ENCODE data around the gene SLC6A16. TPM values are rescaled to one million over a fixed set of nuclear protein-coding genes. Genes with fewer than 3 reads are reported as not detected.
"Not testable (repeated sequence)": the region's sequence is repeated elsewhere in the genome, so short reads cannot be mapped to it uniquely, and the experiment has no call there.

Gene SLC6A16
- total RNA-seq, 1 experiment from 2014 or later: 0.12 TPM

DNA sequence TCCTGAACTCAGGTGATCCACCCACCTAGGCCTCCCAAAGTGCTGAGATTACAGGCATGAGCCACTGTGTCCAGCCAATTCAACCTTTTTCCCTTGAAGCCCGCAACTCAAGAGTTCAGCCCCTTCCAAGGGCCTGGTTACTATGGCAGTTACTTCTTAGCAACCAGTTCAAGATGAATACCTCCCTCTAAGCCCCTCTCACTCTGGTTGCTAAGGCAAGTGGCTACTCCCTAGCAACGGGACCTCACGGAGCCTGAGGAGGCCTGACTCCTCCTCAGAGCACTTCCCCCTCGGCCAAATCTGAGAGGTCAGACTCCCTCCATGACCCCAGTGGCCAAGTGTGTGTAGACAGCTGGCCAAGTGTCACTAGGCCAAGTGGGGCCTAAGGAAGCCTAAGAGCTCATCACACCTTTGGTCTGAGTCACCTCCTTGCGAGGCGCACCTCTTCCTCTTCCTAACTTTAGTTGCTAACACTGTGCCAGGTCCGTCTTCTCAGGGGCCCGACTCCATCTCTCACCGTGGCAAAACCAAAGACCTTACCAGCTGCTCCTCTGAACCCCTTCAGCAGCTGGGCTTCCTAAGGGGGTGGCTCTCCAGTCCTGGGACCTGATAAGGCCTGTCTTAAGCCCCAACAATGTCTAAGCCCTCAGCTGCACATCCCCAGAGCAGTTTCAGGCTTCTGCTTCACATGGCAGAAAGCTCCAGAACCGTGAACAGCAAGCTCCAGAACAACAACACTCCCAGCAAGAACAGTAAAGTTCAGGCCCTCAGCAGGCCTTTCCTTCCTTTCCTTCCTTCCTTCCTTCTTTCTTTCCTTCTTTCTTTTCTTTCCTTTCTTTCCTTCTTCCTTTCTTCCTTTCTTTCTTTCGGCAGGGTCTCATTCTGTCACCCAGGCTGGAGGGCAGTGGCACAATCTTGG, 19.8 kb upstream of the SLC6A16 start:
- no peak for DNase-seq (ENCODE audit: low read depth)

DNA sequence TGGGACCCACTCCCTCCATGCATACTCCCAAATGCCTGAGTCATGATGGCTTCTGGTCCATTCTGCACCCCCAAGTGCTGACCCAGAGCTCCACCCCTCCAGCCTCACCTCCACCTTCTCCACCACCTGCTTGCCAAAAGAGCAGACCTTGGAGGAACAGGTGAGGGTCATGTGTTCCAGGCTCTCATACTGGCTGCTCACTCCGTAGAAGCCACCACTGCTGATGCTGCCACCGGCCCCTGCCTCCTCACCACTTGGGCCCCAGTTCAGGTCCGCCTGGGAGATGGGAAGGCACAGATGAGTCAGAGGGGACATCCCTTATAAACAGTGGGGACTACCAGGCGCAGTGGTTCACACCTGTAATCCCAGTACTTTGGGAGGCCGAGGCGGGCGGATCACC, 18.1 kb upstream of the SLC6A16 start:
- DNase-seq (ENCODE audit: low read depth): no peak

GRCh38 chr19:49342291-49342721, 17.3 kb upstream of the SLC6A16 start:
- DNase-seq (ENCODE audit: low read depth): no peak

- no peak for DNase-seq (ENCODE audit: low read depth)
These were observed 16.1 kb upstream of the SLC6A16 start for GRCh38 chr19:49340865-49341718.

- no peak for DNase-seq (ENCODE audit: low read depth)
These were observed 15.3 kb upstream of the SLC6A16 start for GRCh38 chr19:49340069-49340864.

- DNase-seq (ENCODE audit: low read depth): peak; percentile 79
These were observed 14.5 kb upstream of the SLC6A16 start for GRCh38 chr19:49339301-49340068.

DNA sequence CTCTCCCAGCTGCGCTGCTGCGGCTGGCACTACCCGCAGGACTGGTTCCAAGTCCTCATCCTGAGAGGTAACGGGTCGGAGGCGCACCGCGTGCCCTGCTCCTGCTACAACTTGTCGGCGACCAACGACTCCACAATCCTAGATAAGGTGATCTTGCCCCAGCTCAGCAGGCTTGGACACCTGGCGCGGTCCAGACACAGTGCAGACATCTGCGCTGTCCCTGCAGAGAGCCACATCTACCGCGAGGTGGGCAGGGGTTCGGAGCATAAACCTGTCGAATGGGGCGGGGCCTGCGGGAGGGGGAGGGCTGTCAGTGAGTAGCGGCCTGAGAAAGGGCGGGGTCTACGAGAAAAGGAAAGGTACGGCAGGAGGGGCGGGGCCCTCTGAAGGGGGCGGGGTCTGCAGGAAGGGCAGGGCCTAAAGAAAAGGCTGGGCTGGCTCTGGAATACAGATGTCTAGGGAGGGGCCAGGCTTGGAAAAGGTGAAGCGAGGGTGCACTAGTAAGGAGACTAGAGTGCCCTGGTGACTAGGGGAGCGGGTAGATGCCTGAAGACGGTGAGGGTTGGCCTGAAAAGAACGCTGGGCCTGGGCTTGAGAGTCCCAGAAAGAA, 13.8 kb upstream of the SLC6A16 start:
- DNase-seq (ENCODE audit: low read depth): no peak

DNA sequence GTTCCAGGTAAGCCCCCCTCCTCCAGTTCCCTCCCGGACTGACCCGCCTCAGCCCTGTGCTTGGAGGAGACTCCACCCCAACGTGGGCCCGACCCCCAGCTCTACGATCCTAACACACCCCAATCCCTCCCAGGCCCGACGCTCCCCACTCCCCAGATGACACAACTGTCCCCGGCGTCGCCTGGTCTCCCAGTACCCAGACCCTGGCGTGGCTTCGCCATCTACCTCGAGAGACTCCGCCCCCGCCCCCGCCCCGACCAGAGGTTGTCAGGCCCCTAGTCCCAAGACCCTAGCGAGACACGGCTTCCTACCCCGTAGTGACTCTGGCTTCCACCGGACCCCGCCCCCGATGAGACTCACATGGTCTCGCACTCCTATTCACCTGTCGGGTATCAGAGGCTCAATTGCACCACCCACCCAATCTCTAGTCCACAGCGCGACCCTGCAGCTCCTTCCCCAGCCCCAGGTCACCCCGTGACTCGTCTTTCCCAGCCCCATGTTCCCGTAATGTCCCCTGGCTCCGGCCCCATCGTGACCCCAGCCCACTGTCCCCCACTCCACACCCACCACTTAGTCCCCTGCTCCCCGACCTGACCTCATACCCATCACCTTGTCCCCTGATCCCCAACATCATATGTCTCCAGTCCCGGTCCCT, 13.2 kb upstream of the SLC6A16 start:
- DNase-seq (ENCODE audit: low read depth): no peak

- no peak for DNase-seq (ENCODE audit: low read depth)
These were observed 12.5 kb upstream of the SLC6A16 start for GRCh38 chr19:49337267-49338022.

- DNase-seq (ENCODE audit: low read depth): no peak
These were observed 11.7 kb upstream of the SLC6A16 start for GRCh38 chr19:49336482-49337266.

- no peak for DNase-seq (ENCODE audit: low read depth)
These were observed 10.9 kb upstream of the SLC6A16 start for GRCh38 chr19:49335784-49336481.

- no peak for DNase-seq (ENCODE audit: low read depth)
These were observed 10.2 kb upstream of the SLC6A16 start, which contains the start of gene CD37 for GRCh38 chr19:49335071-49335783. TSS of gene CD37 (plus strand) at chr19:49335406. CDS start at chr19:49335541, 135 bp downstream.

GRCh38 chr19:49333811-49334288, 8.9 kb upstream of the SLC6A16 start:
- no peak for DNase-seq (ENCODE audit: low read depth)

DNA sequence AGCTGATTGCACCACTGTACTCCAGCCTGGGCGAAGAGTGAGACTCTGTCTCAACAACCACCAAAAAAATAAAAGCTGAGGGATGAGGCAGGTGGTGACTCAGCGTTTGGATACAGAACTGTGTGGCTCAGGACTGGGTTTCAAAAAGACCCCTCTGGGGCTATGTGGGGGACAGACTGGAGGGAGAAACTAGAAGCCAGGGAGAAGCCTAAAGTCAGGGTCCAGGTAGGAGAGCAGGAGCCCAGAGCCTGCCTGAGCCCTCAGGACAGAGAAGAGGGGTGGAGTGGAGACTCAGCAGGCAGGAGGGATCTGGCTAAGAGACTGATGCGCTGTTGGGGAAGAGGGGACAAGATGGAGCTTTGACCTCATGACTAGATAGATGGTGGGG, 8.4 kb upstream of the SLC6A16 start:
- no peak for DNase-seq (ENCODE audit: low read depth)

DNA sequence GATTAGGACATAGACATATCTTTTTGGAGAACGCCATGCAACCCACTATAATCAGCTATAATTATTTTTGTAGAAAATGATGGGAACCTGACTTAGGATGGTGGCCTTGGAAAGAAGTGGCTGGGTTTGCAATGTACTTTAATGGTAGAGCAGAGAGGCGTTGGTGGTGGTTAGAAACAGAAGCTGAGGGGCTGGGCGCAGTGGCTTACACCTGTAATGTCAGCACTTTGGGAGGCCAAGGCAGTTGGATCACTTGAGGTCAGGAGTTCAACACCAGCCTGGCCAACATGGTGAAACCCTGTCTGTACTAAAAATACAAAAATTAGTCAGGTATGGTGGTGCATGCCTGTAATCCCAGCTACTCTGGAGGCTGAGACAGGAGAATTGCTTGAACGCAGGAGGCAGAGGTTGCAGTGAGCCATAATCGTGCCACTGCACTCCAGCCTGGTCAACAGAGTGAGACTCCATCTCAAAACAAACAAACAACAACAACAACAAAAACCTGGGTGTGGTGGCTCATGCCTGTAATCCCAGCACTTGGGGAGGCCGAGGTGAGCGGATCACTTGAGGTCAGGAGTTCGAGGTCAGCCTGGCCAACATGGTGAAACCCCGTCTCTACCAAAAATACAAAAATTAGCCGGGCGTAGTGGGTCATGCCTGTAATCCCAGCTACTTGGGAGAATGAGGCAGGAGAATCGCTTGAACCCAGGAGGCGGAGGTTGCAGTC, 7.9 kb upstream of the SLC6A16 start:
- not testable (repeated sequence) for DNase-seq (ENCODE audit: low read depth)

- DNase-seq (ENCODE audit: low read depth): peak; percentile 57
These were observed 6.6 kb upstream of the SLC6A16 start for GRCh38 chr19:49331616-49332055.
